Esophagus squamous epithelium (tissue), 4 donors: ENCODE results near the gene USB1.

Experiments
- CTCF ChIP-seq, 6 experiments: fragments of 450-650 bp in 4 of 6; fragments of 200-600 bp in 2 of 6; sonication (generic) in 2 of 6; IDR thresholded peaks; one replicate each; pipeline ENCODE4 v1.5.1; 2016 to 2019; ENCODE audit warnings: antibody characterized with exemption in 6 of 6, mild to moderate bottlenecking in 4 of 6, moderate library complexity in 4 of 6
- POLR2A ChIP-seq, 4 donors: fragments of 450-650 bp; IDR thresholded peaks; one replicate each; pipeline ENCODE4 v1.6.1; 2017; ENCODE audit warnings: antibody characterized with exemption in 4 of 4, mild to moderate bottlenecking in 4 of 4, moderate library complexity in 3 of 4

- no peak for TF ChIP-seq CTCF (IDR thresholded peaks at IDR 0.05)
- no peak for TF ChIP-seq POLR2A (IDR thresholded peaks at IDR 0.05)
These were observed 22.1 kb upstream of the USB1 start for GRCh38 chr16:57979006-57979585.
